Pancreas (tissue), 10 donors: ENCODE results near the gene SLC13A3. TPM values are rescaled to one million over a fixed set of nuclear protein-coding genes. Genes with fewer than 3 reads are reported as not detected.

Experiments used
- ATAC-seq, 4 donors: fragments of 200-7000 bp; cut with Tn5 transposase; one replicate each; pipeline versions ENCODE4 v1.8.0 to v1.9.1; 2020; ENCODE audit warnings: mild to moderate bottlenecking in 4 of 4, moderate library complexity in 4 of 4
- DNase-seq, 6 donors: peaks; one replicate each; pipeline ENCODE4 v3.0.0-alpha.2; 2020
- FAIRE-seq: peaks from 2 replicates; lab custom pipeline; 2012; peaks lifted over from hg19 to GRCh38; lab: Jason Lieb, UNC
- H3K27ac ChIP-seq, 4 donors: fragments of 200-600 bp; sonication (generic); 1 replicate in 3 of 4; 2 replicates in 1 of 4; pipeline versions ENCODE4 v1.5.0 to v1.8.0; 2020
- H3K27me3 ChIP-seq, 4 donors: fragments of 200-600 bp; one replicate each; pipeline ENCODE4 v1.8.0; 2021
- H3K36me3 ChIP-seq, 3 donors: fragments of 200-600 bp; sonication (generic) in 1 of 3; one replicate each; pipeline versions ENCODE4 v1.5.0 to v1.8.0; 2020 to 2021
- H3K4me1 ChIP-seq, 3 donors: fragments of 200-600 bp; one replicate each; pipeline ENCODE4 v1.8.0; 2021
- H3K4me3 ChIP-seq, 4 donors: fragments of 200-600 bp; sonication (generic) in 2 of 4; one replicate each; pipeline versions ENCODE4 v1.5.0 to v1.8.0; 2020 to 2021
- H3K9me3 ChIP-seq, 4 donors: fragments of 200-600 bp; one replicate each; pipeline ENCODE4 v1.8.0; 2021
- CTCF ChIP-seq, 4 donors: fragments of 200-600 bp; sonication (generic) in 3 of 4; IDR thresholded peaks; one replicate each; pipeline versions ENCODE4 v1.5.0 to v1.8.0; 2021; ENCODE audit warnings: antibody characterized with exemption in 4 of 4
- WGBS, 2 donors: extraction: QIAGEN DNeasy Blood & Tissue Kit; methylation state at CpG; one replicate each; pipeline ENCODE4 v1.1.7; 2013; 5-methylcytosine and 5-hydroxymethylcytosine counted together
- intact Hi-C, 3 donors: fragments of 100-400 bp; cut with DNase I; formaldehyde crosslinking; loops; one replicate each; pipeline versions ENCODE4 v1.11.1 to v1.14.2; 2022
- polyA plus RNA-seq, 2 donors: library from polyadenylated mRNA; stranded (reverse); fragments of 200-250 nt; gene quantifications; one replicate each; pipeline ENCODE4 v1.2.3, GENCODE V29; 2013
- total RNA-seq, 6 donors: library from RNA; stranded (reverse); fragmentation: NEBNext Ultra II Directional in 4 of 6; extraction: Animal tissue kit (Norgen Biotek cat#: 25700) in 4 of 6; gene quantifications; one replicate each; pipeline versions ENCODE4 v1.2.1 to v1.2.4, GENCODE V29; 2021 to 2023
- donor health status: healthy with polysubstance abuse.
- donor health status: DM: no; HTN: no; CAD: no; lungs with moderate emphysema.
- donor health status: DM: no; HTN: no; CAD: no.
- donor health status: control.
- donor health status: control.
- donor health status: Bipolar disorder and iron deficiency.
- donor health status: DM: yes; HTN: yes; CAD: no.
- donor health status: DM: no; HTN: no; CAD: no.
- donor health status: DM: no; HTN: no; CAD: no.
- donor health status: DM: yes; HTN: yes; CAD: no.

SLC13A3 gene
- total and polyA plus RNA-seq, 8 donors = 0.68 to 7.8 (median 4.7) TPM

- FAIRE-seq (no peak), ATAC-seq (no peak), DNase-seq (no peak)
- no peak overlapping the region for H3K27ac ChIP-seq
- intact Hi-C loops = no loop called here
- 92 to 94% methylated on average over 4 of the region's 4 CpGs for WGBS, 2 donors
- no peaks in the 10 kb centered on the region for H3K27me3 ChIP-seq
- no peak overlapping the region for H3K4me3 ChIP-seq
- TF ChIP-seq CTCF (IDR thresholded peaks at IDR 0.05) = no peak
- no peaks in the 10 kb centered on the region for H3K9me3 ChIP-seq
- H3K36me3 ChIP-seq = no peaks in the 10 kb centered on the region
- no peaks in the 10 kb centered on the region for H3K4me1 ChIP-seq
Observed at GRCh38 chr20:46607191-46607848, 43.9 kb downstream of the SLC13A3 start.

- intact Hi-C loops = no loop called here
- FAIRE-seq = no peak
- Histone ChIP-seq H3K4me3 (no peak overlapping the region), H3K4me1 (no peaks in the 10 kb centered on the region), H3K27ac (no peak overlapping the region), H3K9me3 (no peaks in the 10 kb centered on the region), H3K36me3 (no peaks in the 10 kb centered on the region), H3K27me3 (no peaks in the 10 kb centered on the region)
- no peak for ATAC-seq
- no peak for DNase-seq
- 92 to 95% methylated on average over 4 of the region's 4 CpGs for WGBS, 2 donors
- TF ChIP-seq CTCF (IDR thresholded peaks at IDR 0.05) = no peak
Observed at GRCh38 chr20:46606817-46607190, 44.5 kb downstream of the SLC13A3 start.

GRCh38 chr20:46605978-46606816 is 45.1 kb downstream of the SLC13A3 start:
- no peak for FAIRE-seq
- no peaks in the 10 kb centered on the region for H3K4me1 ChIP-seq
- no peaks in the 10 kb centered on the region for H3K9me3 ChIP-seq
- no peaks in the 10 kb centered on the region for H3K27me3 ChIP-seq
- intact Hi-C loops = no loop called here
- H3K27ac ChIP-seq = no peak overlapping the region
- H3K4me3 ChIP-seq = no peak overlapping the region
- no peak for ATAC-seq
- WGBS, 2 donors = 80 to 83% methylated on average over 9 of the region's 9 CpGs
- TF ChIP-seq CTCF (IDR thresholded peaks at IDR 0.05) = no peak
- no peaks in the 10 kb centered on the region for H3K36me3 ChIP-seq
- DNase-seq = no peak

- FAIRE-seq (no peak), ATAC-seq (no peak)
- intact Hi-C loops = no loop called here
Observed at GRCh38 chr20:46605181-46605580, 46.1 kb downstream of the SLC13A3 start.

More at GRCh38 chr20:46605181-46605580, 46.1 kb downstream of the SLC13A3 start:
- Histone ChIP-seq H3K4me3 (no peak overlapping the region), H3K4me1 (no peaks in the 10 kb centered on the region), H3K36me3 (no peaks in the 10 kb centered on the region), H3K27ac (no peak overlapping the region), H3K27me3 (no peaks in the 10 kb centered on the region), H3K9me3 (no peaks in the 10 kb centered on the region)
- no peak for TF ChIP-seq CTCF (IDR thresholded peaks at IDR 0.05)
- no peak for DNase-seq
